CD14-positive monocyte (primary cell): Measurements from ENCODE around the gene ENO1. TPM values are rescaled to one million over a fixed set of nuclear protein-coding genes. Genes with fewer than 3 reads are reported as not detected.

Experiments used
- DNase-seq, 3 donors: peaks; one replicate each; pipeline ENCODE4 v3.0.0-alpha.2; 2011 to 2022
- H2AFZ ChIP-seq: 2 replicates; pipeline ENCODE4 v1.6.0; 2012; ENCODE audit warnings: mild to moderate bottlenecking, low read depth, low read length, inconsistent platforms; ENCODE audit not compliant: insufficient read depth, poor library complexity, severe bottlenecking
- H3K27ac ChIP-seq, 2 donors: 1 replicate in 1 of 2; 2 replicates in 1 of 2; pipeline ENCODE4 v1.5.1; 2012 to 2013; ENCODE audit warnings: low read length in 2 of 2, control low read depth in 1 of 2, inconsistent platforms in 1 of 2, low read depth in 1 of 2, mild to moderate bottlenecking in 1 of 2
- H3K27me3 ChIP-seq, 2 donors: one replicate each; pipeline versions ENCODE4 v1.6.0 to v1.6.1; 2011 to 2013; ENCODE audit warnings: low read length in 2 of 2; ENCODE audit not compliant: control insufficient read depth in 2 of 2, insufficient read depth in 2 of 2
- H3K36me3 ChIP-seq, 2 donors: replicated peaks in 1 of 2; 1 replicate in 1 of 2; 2 replicates in 1 of 2; pipeline versions ENCODE4 v1.5.1 to v1.6.1; 2012 to 2013; ENCODE audit warnings: low read length in 2 of 2, control low read depth in 1 of 2, inconsistent platforms in 1 of 2, mild to moderate bottlenecking in 1 of 2; ENCODE audit not compliant: insufficient read depth in 2 of 2, control insufficient read depth in 1 of 2
- H3K4me1 ChIP-seq, 2 donors: 1 replicate in 1 of 2; 2 replicates in 1 of 2; pipeline versions ENCODE4 v1.5.1 to v1.6.1; 2012 to 2013; ENCODE audit warnings: low read length in 2 of 2, control low read depth in 1 of 2, inconsistent platforms in 1 of 2, mild to moderate bottlenecking in 1 of 2, moderate library complexity in 1 of 2; ENCODE audit not compliant: insufficient read depth in 2 of 2, control insufficient read depth in 1 of 2
- H3K4me2 ChIP-seq: replicated peaks from 2 replicates; pipeline ENCODE3; 2012; ENCODE audit warnings: low read length, moderate library complexity, mild to moderate bottlenecking; ENCODE audit not compliant: poor library complexity, severe bottlenecking; ENCODE audit errors: extremely low read depth
- H3K4me3 ChIP-seq, 3 experiments: fragments of 200-600 bp in 1 of 3; sonication (generic) in 1 of 3; replicated peaks in 1 of 3; 1 replicate in 2 of 3; 2 replicates in 1 of 3; pipeline ENCODE4 v1.5.1; 2011 to 2013; ENCODE audit warnings: low read length in 3 of 3, mild to moderate bottlenecking in 3 of 3, control low read depth in 2 of 3, low read depth in 2 of 3, inconsistent platforms in 1 of 3, moderate library complexity in 1 of 3
- H3K79me2 ChIP-seq: 2 replicates; pipeline ENCODE4 v1.6.0; 2012; ENCODE audit warnings: mild to moderate bottlenecking, control low read depth, inconsistent platforms, low read length, moderate library complexity; ENCODE audit not compliant: insufficient read depth
- H3K9ac ChIP-seq: 2 replicates; pipeline ENCODE4 v1.6.0; 2017; ENCODE audit warnings: low read length, mild to moderate bottlenecking; ENCODE audit not compliant: insufficient read depth, poor library complexity, severe bottlenecking
- H3K9me3 ChIP-seq, 2 donors: replicated peaks in 1 of 2; 1 replicate in 1 of 2; 2 replicates in 1 of 2; pipeline versions ENCODE4 v1.5.1 to v1.6.1; 2012 to 2013; ENCODE audit warnings: low read length in 2 of 2, control low read depth in 1 of 2; ENCODE audit not compliant: control insufficient read depth in 1 of 2, insufficient read depth in 1 of 2
- H4K20me1 ChIP-seq: 2 replicates; pipeline ENCODE4 v1.6.0; 2012; ENCODE audit warnings: mild to moderate bottlenecking, low read length, control low read depth, moderate library complexity; ENCODE audit not compliant: insufficient read depth
- H3K27ac Mint-ChIP-seq, 7 donors: one replicate each; pipeline ENCODE4 v1.8.0; 2020; ENCODE audit warnings: mild to moderate bottlenecking in 7 of 7, mixed read lengths in 7 of 7, moderate library complexity in 6 of 7, inconsistent platforms in 2 of 7
- H3K27me3 Mint-ChIP-seq, 3 donors: one replicate each; pipeline ENCODE4 v1.8.0; 2021 to 2022; ENCODE audit warnings: low read depth in 3 of 3, mild to moderate bottlenecking in 3 of 3, mixed read lengths in 3 of 3, moderate library complexity in 3 of 3, inconsistent platforms in 1 of 3
- H3K36me3 Mint-ChIP-seq, 2 donors: one replicate each; pipeline ENCODE4 v1.8.0; 2020; ENCODE audit warnings: mixed read lengths in 2 of 2, inconsistent platforms in 1 of 2, mild to moderate bottlenecking in 1 of 2
- H3K4me1 Mint-ChIP-seq: one replicate; pipeline ENCODE4 v1.8.0; 2020; ENCODE audit warnings: mild to moderate bottlenecking, mixed read lengths
- H3K4me3 Mint-ChIP-seq, 2 donors: one replicate each; pipeline ENCODE4 v1.8.0; 2020; ENCODE audit warnings: mild to moderate bottlenecking in 2 of 2, mixed read lengths in 2 of 2, moderate library complexity in 1 of 2
- H3K9me3 Mint-ChIP-seq, 7 donors: one replicate each; pipeline ENCODE4 v1.8.0; 2020 to 2022; ENCODE audit warnings: mixed read lengths in 7 of 7, mild to moderate bottlenecking in 6 of 7, moderate library complexity in 6 of 7, inconsistent platforms in 2 of 7
- WGBS: methylation state at CpG from one replicate; pipeline ENCODE4 v1.1.5; 2013; ENCODE audit warnings: missing lambda C conversion rate; ENCODE audit not compliant: insufficient coverage; 5-methylcytosine and 5-hydroxymethylcytosine counted together
- intact Hi-C, 2 donors: fragments of 100-400 bp; cut with micrococcal nuclease; formaldehyde crosslinking; loops; one replicate each; pipeline versions ENCODE4 v1.15.0 to v1.15.1; 2023
- polyA plus RNA-seq, 3 donors: library from polyadenylated mRNA; depleted of rRNA in 1 of 3; unstranded in 2 of 3; stranded (reverse) in 1 of 3; fragments of 300-500 nt in 2 of 3; fragments of >200 nt in 1 of 3; fragmentation: Illumina TruSeq in 2 of 3; gene quantifications; 1 replicate in 2 of 3; 2 replicates in 1 of 3; pipeline ENCODE4 v1.2.3, GENCODE V29; 2012 to 2021
- TF ChIP-seq, protein P1 (sequence below): fragments of 200-600 bp; IDR thresholded peaks from one replicate; pipeline ENCODE4 v1.8.0; 2022; ENCODE audit warnings: antibody characterized with exemption, mild to moderate bottlenecking

Gene ENO1
- polyA plus RNA-seq, 3 donors: 525 to 1,573 (median 1,458) TPM

GRCh38 chr1:8903908-8904650 is 25.6 kb upstream of the ENO1 start:
- Mint-ChIP-seq H3K9me3 (peaks cover 0 to 1% (median 0%) of the 10 kb centered on the region in 7 donors), H3K27ac (no peak overlapping the region), H3K27me3 (peaks cover 2 to 4% (median 2%) of the 10 kb centered on the region in 3 donors), H3K4me1 (peaks cover 19% of the 10 kb centered on the region), H3K36me3 (no peaks in the 10 kb centered on the region), H3K4me3 (no peak overlapping the region)
- H3K27me3 ChIP-seq: no peaks in the 10 kb centered on the region
- H3K9me3 ChIP-seq: no peaks in the 10 kb centered on the region
- no peaks in the 10 kb centered on the region for H3K36me3 ChIP-seq
- WGBS: 100% methylated on average over 2 of the region's 6 CpGs
- no peak overlapping the region for H3K4me2 ChIP-seq
- H3K4me1 ChIP-seq: peaks cover 6 to 17% of the 10 kb centered on the region in 2 donors
- intact Hi-C loops: no loop called here
- no peak overlapping the region for H3K27ac ChIP-seq
- H3K4me3 ChIP-seq: no peak overlapping the region
- H3K79me2 ChIP-seq: no peaks in the 10 kb centered on the region
- no peak for DNase-seq
- no peak overlapping the region for H2AFZ ChIP-seq
- no peak overlapping the region for H3K9ac ChIP-seq
- TF ChIP-seq, protein P1, sequence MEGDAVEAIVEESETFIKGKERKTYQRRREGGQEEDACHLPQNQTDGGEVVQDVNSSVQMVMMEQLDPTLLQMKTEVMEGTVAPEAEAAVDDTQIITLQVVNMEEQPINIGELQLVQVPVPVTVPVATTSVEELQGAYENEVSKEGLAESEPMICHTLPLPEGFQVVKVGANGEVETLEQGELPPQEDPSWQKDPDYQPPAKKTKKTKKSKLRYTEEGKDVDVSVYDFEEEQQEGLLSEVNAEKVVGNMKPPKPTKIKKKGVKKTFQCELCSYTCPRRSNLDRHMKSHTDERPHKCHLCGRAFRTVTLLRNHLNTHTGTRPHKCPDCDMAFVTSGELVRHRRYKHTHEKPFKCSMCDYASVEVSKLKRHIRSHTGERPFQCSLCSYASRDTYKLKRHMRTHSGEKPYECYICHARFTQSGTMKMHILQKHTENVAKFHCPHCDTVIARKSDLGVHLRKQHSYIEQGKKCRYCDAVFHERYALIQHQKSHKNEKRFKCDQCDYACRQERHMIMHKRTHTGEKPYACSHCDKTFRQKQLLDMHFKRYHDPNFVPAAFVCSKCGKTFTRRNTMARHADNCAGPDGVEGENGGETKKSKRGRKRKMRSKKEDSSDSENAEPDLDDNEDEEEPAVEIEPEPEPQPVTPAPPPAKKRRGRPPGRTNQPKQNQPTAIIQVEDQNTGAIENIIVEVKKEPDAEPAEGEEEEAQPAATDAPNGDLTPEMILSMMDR: no peak
- no peaks in the 10 kb centered on the region for H4K20me1 ChIP-seq

DNA sequence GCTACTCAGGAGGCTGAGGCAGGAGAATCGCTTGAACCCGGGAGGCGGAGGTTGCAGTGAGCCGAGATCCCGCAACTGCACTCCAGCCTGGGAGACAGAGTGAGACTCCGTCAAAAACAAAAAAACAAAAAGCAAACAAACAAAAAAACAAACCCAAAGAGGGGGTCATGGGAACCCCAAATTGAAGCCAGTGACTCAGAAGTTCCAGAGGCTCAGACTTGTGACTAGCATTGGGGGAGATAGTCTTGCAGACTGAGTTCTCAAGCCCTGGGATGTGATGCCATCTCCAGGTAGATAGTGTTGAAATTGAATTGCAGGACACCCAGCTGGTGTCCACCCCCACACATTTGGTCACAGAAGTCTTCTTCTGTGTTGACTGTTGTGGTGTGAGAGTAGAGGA is 24.9 kb upstream of the ENO1 start:
- Histone ChIP-seq H3K27ac (no peak overlapping the region), H3K79me2 (no peaks in the 10 kb centered on the region), H3K9ac (no peak overlapping the region), H3K4me1 (peaks cover under 1 to 10% of the 10 kb centered on the region in 2 donors), H2AFZ (no peak overlapping the region), H3K4me3 (no peak overlapping the region), H4K20me1 (no peaks in the 10 kb centered on the region), H3K36me3 (no peaks in the 10 kb centered on the region), H3K4me2 (no peak overlapping the region), H3K27me3 (no peaks in the 10 kb centered on the region), H3K9me3 (peaks cover 0 to 4% of the 10 kb centered on the region in 2 donors)
- H3K27ac Mint-ChIP-seq: no peak overlapping the region
- WGBS: no CpG with 5 or more reads among the region's 6 CpGs
- H3K9me3 Mint-ChIP-seq: peaks cover 3 to 5% (median 4%) of the 10 kb centered on the region in 7 donors
- intact Hi-C loops: no loop called here
- no peak for DNase-seq
- H3K36me3 Mint-ChIP-seq: peaks cover 0 to 4% of the 10 kb centered on the region in 2 donors
- H3K4me1 Mint-ChIP-seq: peaks cover 15% of the 10 kb centered on the region
- H3K27me3 Mint-ChIP-seq: peaks cover 2 to 7% (median 3%) of the 10 kb centered on the region in 3 donors
- TF ChIP-seq, protein P1: no peak
- H3K4me3 Mint-ChIP-seq: no peak overlapping the region
